H1 (cell line): ENCODE measurements around the gene KRT78. TPM values are rescaled to one million over a fixed set of nuclear protein-coding genes. Genes with fewer than 3 reads are reported as not detected.

ENCODE experiments used
- CTCF ChIA-PET: fragments of 300-600 bp; sonication (Branson Sonifier 250); formaldehyde crosslinking; loops from one replicate; lab custom pipeline; 2021; ENCODE audit not compliant: partially characterized antibody; lab: Charles Lee
- POLR2A ChIA-PET: fragments of 300-600 bp; sonication (Branson Sonifier 250); formaldehyde crosslinking; loops from one replicate; lab custom pipeline; 2021; ENCODE audit warnings: inconsistent platforms; ENCODE audit not compliant: partially characterized antibody; lab: Charles Lee
- DNase-seq, 2 experiments: peaks; one replicate each; pipeline versions ENCODE4 v3.0.0 to v3.0.0-alpha.2; 2010 to 2022; ENCODE audit warnings: low spot score in 2 of 2, low read depth in 1 of 2, mixed read lengths in 1 of 2
- FAIRE-seq: peaks from 2 replicates; lab custom pipeline; 2011; peaks lifted over from hg19 to GRCh38; lab: Jason Lieb, UNC
- H2AFZ ChIP-seq: 2 replicates; pipeline ENCODE4 v1.8.1; 2012; ENCODE audit warnings: low read length, inconsistent platforms
- H2AK5ac ChIP-seq: 2 replicates; pipeline ENCODE4 v1.6.1; 2013; ENCODE audit warnings: low read depth, low read length
- H2BK120ac ChIP-seq: replicated peaks from 2 replicates; pipeline ENCODE3; 2013; ENCODE audit warnings: low read depth, low read length, inconsistent platforms
- H2BK12ac ChIP-seq: 2 replicates; pipeline ENCODE4 v1.6.1; 2013; ENCODE audit warnings: low read depth, low read length
- H2BK15ac ChIP-seq: 2 replicates; pipeline ENCODE4 v1.6.1; 2013; ENCODE audit warnings: low read length
- H2BK20ac ChIP-seq: 2 replicates; pipeline ENCODE4 v1.6.1; 2013; ENCODE audit warnings: low read length
- H2BK5ac ChIP-seq: 2 replicates; pipeline ENCODE4 v1.6.1; 2013; ENCODE audit warnings: low read depth, low read length
- H3K14ac ChIP-seq: 2 replicates; pipeline ENCODE4 v1.6.1; 2013; ENCODE audit warnings: inconsistent platforms; ENCODE audit not compliant: insufficient read length
- H3K18ac ChIP-seq: 2 replicates; pipeline ENCODE4 v1.6.1; 2013; ENCODE audit warnings: low read length; ENCODE audit errors: extremely low read depth
- H3K23ac ChIP-seq: 2 replicates; pipeline ENCODE4 v1.6.1; 2013; ENCODE audit warnings: inconsistent platforms; ENCODE audit not compliant: insufficient read length
- H3K23me2 ChIP-seq: 2 replicates; pipeline ENCODE4 v1.6.1; 2013; ENCODE audit warnings: low read depth, low read length
- H3K27ac ChIP-seq: 2 replicates; pipeline ENCODE4 v1.6.1; 2011; ENCODE audit warnings: low read depth, low read length, inconsistent platforms
- H3K27me3 ChIP-seq, 4 experiments: replicated peaks in 1 of 4; 1 replicate in 1 of 4; 2 replicates in 3 of 4; pipeline versions ENCODE4 v1.6.1 to v1.8.1; 2011 to 2013; ENCODE audit warnings: low read length in 3 of 4, mild to moderate bottlenecking in 3 of 4, inconsistent platforms in 2 of 4, mixed read lengths in 2 of 4, moderate library complexity in 1 of 4; ENCODE audit not compliant: control insufficient read depth in 3 of 4, insufficient read depth in 3 of 4; ENCODE audit errors: extremely low read depth in 1 of 4
- H3K36me3 ChIP-seq, 4 experiments: 2 replicates each; pipeline versions ENCODE4 v1.6.1 to v1.8.1; 2011 to 2013; ENCODE audit warnings: mild to moderate bottlenecking in 4 of 4, low read length in 3 of 4, moderate library complexity in 2 of 4, control low read depth in 1 of 4, inconsistent platforms in 1 of 4; ENCODE audit not compliant: insufficient read depth in 4 of 4, control insufficient read depth in 2 of 4
- H3K4ac ChIP-seq: replicated peaks from 2 replicates; pipeline ENCODE3; 2013; ENCODE audit warnings: low read length, low read depth, mixed read lengths, inconsistent platforms; ENCODE audit not compliant: insufficient read length
- H3K4me1 ChIP-seq, 4 experiments: replicated peaks in 1 of 4; 1 replicate in 1 of 4; 2 replicates in 3 of 4; pipeline versions ENCODE4 v1.6.1 to v1.8.1; 2011 to 2013; ENCODE audit warnings: low read length in 3 of 4, inconsistent platforms in 2 of 4, mixed read lengths in 1 of 4; ENCODE audit not compliant: insufficient read depth in 4 of 4, control insufficient read depth in 3 of 4
- H3K4me2 ChIP-seq, 2 experiments: 2 replicates each; pipeline versions ENCODE4 v1.6.1 to v1.8.1; 2011 to 2013; ENCODE audit warnings: low read depth in 2 of 2, low read length in 2 of 2, control low read depth in 1 of 2, inconsistent platforms in 1 of 2, mild to moderate bottlenecking in 1 of 2; ENCODE audit not compliant: insufficient read depth in 1 of 2
- H3K4me3 ChIP-seq, 4 experiments: fragments of 200-600, 300-600 bp in 1 of 4; sonication (generic), shearing (Covaris generic), sonication (Bioruptor Twin) in 1 of 4; 2 replicates each; pipeline versions ENCODE4 v1.5.1 to v1.8.1; 2011 to 2016; ENCODE audit warnings: low read length in 4 of 4, low read depth in 3 of 4, control low read depth in 2 of 4, inconsistent platforms in 2 of 4, mild to moderate bottlenecking in 2 of 4, mixed read lengths in 1 of 4, moderate library complexity in 1 of 4; ENCODE audit not compliant: insufficient read depth in 2 of 4; ENCODE audit errors: extremely low read depth in 1 of 4
- H3K56ac ChIP-seq: replicated peaks from 2 replicates; pipeline ENCODE3; 2013; ENCODE audit warnings: low read depth, mild to moderate bottlenecking, mixed read lengths, low read length, inconsistent platforms; ENCODE audit not compliant: insufficient read length
- H3K79me1 ChIP-seq: 2 replicates; pipeline ENCODE4 v1.6.1; 2013; ENCODE audit warnings: low read depth, low read length, control low read depth
- H3K79me2 ChIP-seq, 2 experiments: 2 replicates each; pipeline versions ENCODE4 v1.6.1 to v1.8.1; 2012 to 2013; ENCODE audit warnings: low read length in 2 of 2, mild to moderate bottlenecking in 2 of 2, inconsistent platforms in 1 of 2; ENCODE audit not compliant: insufficient read depth in 2 of 2, control insufficient read depth in 1 of 2
- H3K9ac ChIP-seq, 4 experiments: replicated peaks in 1 of 4; 1 replicate in 1 of 4; 2 replicates in 3 of 4; pipeline versions ENCODE4 v1.6.1 to v1.8.1; 2011 to 2013; ENCODE audit warnings: low read depth in 3 of 4, low read length in 3 of 4, control low read depth in 2 of 4, mild to moderate bottlenecking in 2 of 4, moderate library complexity in 2 of 4, inconsistent platforms in 1 of 4; ENCODE audit errors: extremely low read depth in 1 of 4
- H3K9me3 ChIP-seq, 2 experiments: 2 replicates each; pipeline versions ENCODE4 v1.6.1 to v1.8.1; 2012 to 2013; ENCODE audit warnings: mild to moderate bottlenecking in 2 of 2, moderate library complexity in 2 of 2, control low read depth in 1 of 2, inconsistent platforms in 1 of 2, low read depth in 1 of 2, low read length in 1 of 2, mixed read lengths in 1 of 2; ENCODE audit not compliant: insufficient read depth in 2 of 2
- H4K20me1 ChIP-seq, 2 experiments: replicated peaks in 1 of 2; 2 replicates each; pipeline versions ENCODE3 to v1.8.1; 2011 to 2013; ENCODE audit warnings: inconsistent platforms in 2 of 2, low read length in 2 of 2, mild to moderate bottlenecking in 1 of 2; ENCODE audit not compliant: insufficient read depth in 2 of 2, control insufficient read depth in 1 of 2
- H4K5ac ChIP-seq: 2 replicates; pipeline ENCODE4 v1.6.1; 2013; ENCODE audit warnings: low read length, low read depth, mixed read lengths, inconsistent platforms; ENCODE audit not compliant: insufficient read length
- H4K8ac ChIP-seq: 2 replicates; pipeline ENCODE4 v1.8.0; 2013; ENCODE audit warnings: mild to moderate bottlenecking, moderate library complexity, low read length, inconsistent platforms; ENCODE audit not compliant: insufficient read depth; ENCODE audit errors: extremely low read depth
- H4K91ac ChIP-seq: replicated peaks from 2 replicates; pipeline ENCODE3; 2013; ENCODE audit warnings: low read length, mixed read lengths, inconsistent platforms; ENCODE audit not compliant: insufficient read length
- EGR1 ChIP-seq: IDR thresholded peaks from 2 replicates; pipeline ENCODE4 v1.6.1; 2011; ENCODE audit warnings: low read depth, low read length, borderline replicate concordance
- NANOG ChIP-seq: IDR thresholded peaks from 2 replicates; pipeline ENCODE4 v1.6.1; 2011; ENCODE audit warnings: low read length, low read depth, mild to moderate bottlenecking, inconsistent platforms; ENCODE audit not compliant: insufficient read depth, poor library complexity, severe bottlenecking
- TEAD4 ChIP-seq: IDR thresholded peaks from 2 replicates; pipeline ENCODE4 v1.6.1; 2012; ENCODE audit warnings: low read depth, low read length, inconsistent platforms, mixed read lengths
- WGBS, 2 experiments: shearing (Covaris generic) in 1 of 2; methylation state at CpG; one replicate each; pipeline versions ENCODE4 v1.1.6 to v1.1.7; 2013 to 2015; ENCODE audit warnings: low lambda C conversion rate in 2 of 2, mixed read lengths in 2 of 2, inconsistent platforms in 1 of 2, low coverage in 1 of 2, missing lambda C conversion rate in 1 of 2; ENCODE audit not compliant: insufficient replicate concordance in 2 of 2, insufficient coverage in 1 of 2, insufficient read length in 1 of 2; ENCODE audit errors: extremely low coverage in 1 of 2, missing lambda C conversion rate in 1 of 2; 5-methylcytosine and 5-hydroxymethylcytosine counted together
- polyA plus RNA-seq, 7 experiments: library from polyadenylated mRNA; depleted of rRNA in 3 of 7; stranded (reverse) in 5 of 7; unstranded in 2 of 7; fragments of >200 nt in 5 of 7; fragments of 200-250 nt in 2 of 7; gene quantifications; 1 replicate in 5 of 7; 2 replicates in 1 of 7; 4 replicates in 1 of 7; pipeline versions ENCODE4 v1.2.1 to v1.2.3, GENCODE V29; 2011 to 2013; ENCODE audit warnings: missing spikeins in 2 of 7, mixed read lengths in 2 of 7
- total RNA-seq: library from RNA; stranded (reverse); fragmentation: NEBNext Ultra II Directional; extraction: Animal tissue kit (Norgen Biotek cat#: 25700); gene quantifications from 2 replicates; pipeline ENCODE4 v1.2.1, GENCODE V29; 2021

KRT78 gene
- total and polyA plus RNA-seq, 2 of the 8 experiments (the other 6 are each of a cell fraction or from before 2014, with no cell fraction given), result not detected

GRCh38 chr12:52799505-52800211, 49.1 kb downstream of the KRT78 start:
- H3K23ac ChIP-seq, result no peak overlapping the region
- H3K4me2 ChIP-seq, result peak overlapping the region; percentile 16 to 34; a peak in 2 of 4 replicates
- H4K5ac ChIP-seq, result no peak overlapping the region
- no peak for FAIRE-seq
- H3K23me2 ChIP-seq, result peaks cover 2% of the 10 kb centered on the region; the same call in 1 of the 2 replicates
- no peak overlapping the region for H3K27ac ChIP-seq
- no peaks in the 10 kb centered on the region for H3K36me3 ChIP-seq
- H2BK120ac ChIP-seq, result peak overlapping the region; percentile 24
- H3K56ac ChIP-seq, result no peak overlapping the region
- 89% methylated on average over 5 of the region's 5 CpGs; no CpG with 5 or more reads in 1 of the 2 experiments for WGBS, 2 experiments
- peak overlapping the region; percentile 2 for H4K91ac ChIP-seq
- H3K4me3 ChIP-seq, result no peak overlapping the region
- no peak overlapping the region for H2BK20ac ChIP-seq
- no peaks in the 10 kb centered on the region for H3K79me1 ChIP-seq
- H2BK5ac ChIP-seq, result peak overlapping the region; percentile 52; the same call in 1 of the 2 replicates
- H2AK5ac ChIP-seq, result peak overlapping the region; percentile 76; the same call in 1 of the 2 replicates
- H3K27me3 ChIP-seq, result no peaks in the 10 kb centered on the region
- no peak overlapping the region for H3K14ac ChIP-seq
- ChIA-PET CTCF (interaction anchor here (0.6 to 3.3 kb wide), 3 partner anchors 8 to 544 kb away, joined by 3 to 20 read pairs (median 4); no protein-coding TSS in a partner anchor), POLR2A (no interaction called here)
- H4K20me1 ChIP-seq, result no peaks in the 10 kb centered on the region
- no peak overlapping the region for H3K9ac ChIP-seq
- H2BK12ac ChIP-seq, result peak overlapping the region; percentile 87; the same call in 1 of the 2 replicates
- no peak overlapping the region for H4K8ac ChIP-seq
- H3K9me3 ChIP-seq, result no peaks in the 10 kb centered on the region; a peak in 1 of 4 replicates
- no peaks in the 10 kb centered on the region for H3K79me2 ChIP-seq
- peaks cover 0 to 11% (median 2%) of the 10 kb centered on the region in 4 experiments; a peak in 3 of 7 replicates for H3K4me1 ChIP-seq
- H3K18ac ChIP-seq, result no peak overlapping the region; the same call in 1 of the 2 replicates
- no peak overlapping the region; the same call in 1 of the 2 replicates for H2BK15ac ChIP-seq
- no peak overlapping the region for H3K4ac ChIP-seq
- no peak for TF ChIP-seq TEAD4
- TF ChIP-seq EGR1, result no peak
- TF ChIP-seq NANOG, result no peak
- TF ChIP-seq, all 59 proteins: peak for 0
- DNase-seq, result no peak
- H2AFZ ChIP-seq, result no peak overlapping the region
